HG03139 (cell line): ENCODE results near the gene TREM2.
"Not testable (repeated sequence)": the region's sequence is repeated elsewhere in the genome, so short reads cannot be mapped to it uniquely, and the experiment has no call there.

Experiments
- ATAC-seq: cut with Tn5 transposase; IDR thresholded peaks from one replicate; pipeline ENCODE4 v1.9.1; 2021; ENCODE audit not compliant: unreplicated experiment

The TREM2 gene

DNA sequence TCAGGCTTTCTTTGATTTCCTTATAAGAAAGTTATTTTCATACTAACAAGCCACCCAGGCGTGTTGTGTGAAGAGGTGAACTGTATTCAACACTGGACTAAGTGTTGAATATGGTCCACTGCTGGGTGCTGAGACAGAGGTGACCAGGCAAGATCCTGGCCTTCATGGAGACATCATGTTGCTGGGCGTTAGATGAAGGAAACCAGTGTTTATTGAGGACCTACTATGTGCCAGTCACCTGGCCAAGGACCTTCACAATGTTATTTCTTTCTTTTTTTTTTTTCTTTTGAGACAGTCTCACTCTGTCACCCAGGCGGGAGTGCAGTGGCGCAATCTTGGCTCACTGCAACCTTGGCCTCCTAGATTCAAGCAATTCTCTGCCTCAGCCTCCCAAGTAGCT is 6.9 kb downstream of the TREM2 start:
- ATAC-seq: no peak

DNA sequence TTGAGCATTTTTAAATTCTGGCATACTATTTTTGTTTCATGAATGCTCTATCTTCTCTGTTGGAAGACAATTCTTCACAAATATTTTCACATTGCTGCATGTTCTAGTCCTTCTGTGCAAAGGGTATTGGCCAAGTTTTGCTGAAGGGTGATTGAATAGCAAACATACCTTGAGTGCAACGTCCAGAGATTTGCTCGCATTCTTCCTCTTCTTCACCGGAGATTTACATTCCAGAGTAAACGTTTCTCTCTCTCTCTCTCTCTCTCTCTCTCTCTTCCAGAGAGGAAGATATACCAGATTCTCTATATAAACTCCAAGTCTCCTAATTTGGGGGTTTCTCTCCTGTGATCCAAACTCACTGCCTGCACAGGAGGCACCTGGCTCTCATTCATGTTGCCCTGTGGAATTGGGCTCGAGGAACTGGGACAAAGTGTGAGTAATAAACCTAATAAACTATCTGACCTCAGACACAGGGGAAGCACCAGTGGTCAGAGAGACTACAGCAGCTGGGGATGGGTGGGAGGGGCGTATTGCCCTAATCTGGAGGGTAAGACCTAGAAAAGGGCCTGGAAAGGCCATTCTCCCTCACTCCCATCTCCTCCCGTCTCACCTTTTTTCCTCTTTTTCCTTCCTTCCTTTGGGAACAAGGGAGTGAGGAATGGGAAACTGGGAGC is 7.6 kb downstream of the TREM2 start:
- no peak for ATAC-seq

DNA sequence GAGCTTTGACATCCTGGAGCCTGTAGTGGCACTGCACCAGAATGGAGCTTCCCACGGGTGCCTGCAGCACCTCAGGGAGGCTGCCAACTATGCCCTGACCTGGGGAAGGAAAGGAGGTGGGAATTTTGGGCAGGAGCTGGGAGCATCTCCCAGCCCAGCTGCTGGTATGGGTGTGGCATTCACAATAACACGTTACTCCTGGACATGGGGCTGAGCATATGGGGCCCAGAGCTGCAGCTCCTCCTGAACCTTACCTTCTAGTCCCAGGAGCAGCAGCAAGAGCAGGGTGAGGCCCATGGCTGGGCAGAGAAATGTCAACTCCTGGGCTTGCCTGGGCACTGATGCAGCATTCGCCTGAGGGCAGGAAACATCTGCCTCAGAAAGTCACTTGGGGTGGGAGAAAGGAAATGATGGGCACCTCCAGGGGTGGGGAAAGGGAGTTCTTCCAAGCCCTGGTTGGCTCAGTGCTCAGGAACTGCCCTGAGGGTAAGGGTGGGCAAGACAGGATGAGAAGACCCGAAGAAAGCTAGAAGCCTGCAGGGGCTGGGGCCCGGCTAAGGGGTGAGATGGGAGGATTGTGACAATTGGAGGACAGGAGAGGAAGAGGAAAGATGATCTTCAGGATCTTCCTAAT is 8.8 kb downstream of the TREM2 start, which contains the start of gene TREML1:
TREML1 (minus strand) TSS at position 356 of the 634 bp plus-strand sequence; CDS start at position 297, 59 bp downstream.
- ATAC-seq: no peak

DNA sequence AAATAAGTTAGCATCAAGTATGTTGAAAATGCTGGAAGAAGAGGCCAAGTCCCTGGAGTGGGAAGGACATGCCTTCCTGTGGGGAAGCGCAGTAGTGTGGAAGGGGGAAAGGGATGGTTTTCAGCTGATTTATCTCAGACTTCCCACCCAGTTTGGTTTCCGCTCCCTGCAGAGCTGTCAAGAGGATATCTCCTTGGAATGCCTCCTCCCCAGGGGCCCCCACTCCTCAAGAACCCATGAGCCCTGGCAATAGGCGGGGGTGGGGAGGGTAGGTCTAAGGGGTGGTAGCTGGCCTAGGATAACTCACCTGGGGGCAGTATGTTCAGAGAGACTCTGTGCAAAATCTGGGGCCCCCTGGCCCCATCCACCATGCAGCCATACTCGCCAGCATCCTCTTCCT is 9.5 kb downstream of the TREM2 start:
- no peak for ATAC-seq

DNA sequence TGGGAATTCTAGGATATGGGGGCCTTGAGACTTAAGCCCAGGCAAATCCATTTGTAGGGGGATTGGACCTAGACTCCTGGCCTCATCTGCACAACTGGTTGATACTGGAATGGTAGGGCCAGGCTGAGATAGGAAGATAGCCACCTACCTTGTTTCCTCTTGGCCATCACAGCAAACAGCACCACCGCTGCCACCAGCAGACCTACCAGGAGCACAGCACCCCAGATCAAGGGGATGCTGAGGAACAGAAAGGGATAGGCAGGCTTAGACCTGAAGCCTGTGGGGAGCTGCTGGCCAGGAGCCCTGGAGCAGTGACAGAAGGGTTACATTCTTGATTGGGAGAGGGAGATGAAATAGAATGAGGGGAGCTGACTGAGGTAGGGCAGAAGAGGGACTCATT is 12.2 kb downstream of the TREM2 start:
- ATAC-seq: no peak

DNA sequence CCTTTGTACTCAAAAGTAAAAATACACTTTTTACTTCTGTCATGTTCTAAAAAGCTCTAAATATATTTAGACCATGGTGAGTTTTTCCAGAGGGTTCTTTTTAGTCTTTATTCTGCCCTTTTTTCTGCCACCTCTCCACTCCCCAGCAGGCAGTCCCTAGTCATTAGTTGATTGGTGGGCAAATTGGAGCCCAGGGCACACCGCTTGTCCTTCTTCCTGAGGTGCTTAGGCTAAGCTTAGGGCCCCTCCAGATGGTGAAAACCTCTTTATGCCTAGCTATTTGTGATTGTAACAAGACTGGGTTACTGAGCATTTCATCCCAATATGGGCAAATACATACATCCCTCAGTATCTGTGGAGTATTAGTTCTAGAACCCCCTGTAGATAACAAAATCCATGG is 15.0 kb downstream of the TREM2 start:
- ATAC-seq: no peak

DNA sequence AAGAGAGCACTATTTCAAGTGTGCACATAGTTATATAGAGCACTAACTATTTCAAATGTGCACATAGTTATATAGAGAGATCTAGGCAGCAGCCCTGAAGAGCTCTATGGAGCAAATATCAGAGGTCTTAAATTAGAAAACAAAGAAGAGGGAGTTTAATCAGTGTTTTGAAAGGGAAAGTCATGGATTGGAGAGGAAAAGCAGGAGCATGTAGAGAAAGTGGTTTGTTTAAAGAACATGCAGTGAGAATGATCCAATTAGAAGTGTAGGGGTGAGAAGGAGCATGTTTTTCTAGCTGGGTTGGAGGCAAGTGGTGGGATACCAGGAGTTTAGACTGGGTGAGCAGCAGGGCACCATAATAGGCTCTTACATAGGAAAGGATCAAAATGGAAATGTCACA is 26.0 kb downstream of the TREM2 start:
- no peak for ATAC-seq

DNA sequence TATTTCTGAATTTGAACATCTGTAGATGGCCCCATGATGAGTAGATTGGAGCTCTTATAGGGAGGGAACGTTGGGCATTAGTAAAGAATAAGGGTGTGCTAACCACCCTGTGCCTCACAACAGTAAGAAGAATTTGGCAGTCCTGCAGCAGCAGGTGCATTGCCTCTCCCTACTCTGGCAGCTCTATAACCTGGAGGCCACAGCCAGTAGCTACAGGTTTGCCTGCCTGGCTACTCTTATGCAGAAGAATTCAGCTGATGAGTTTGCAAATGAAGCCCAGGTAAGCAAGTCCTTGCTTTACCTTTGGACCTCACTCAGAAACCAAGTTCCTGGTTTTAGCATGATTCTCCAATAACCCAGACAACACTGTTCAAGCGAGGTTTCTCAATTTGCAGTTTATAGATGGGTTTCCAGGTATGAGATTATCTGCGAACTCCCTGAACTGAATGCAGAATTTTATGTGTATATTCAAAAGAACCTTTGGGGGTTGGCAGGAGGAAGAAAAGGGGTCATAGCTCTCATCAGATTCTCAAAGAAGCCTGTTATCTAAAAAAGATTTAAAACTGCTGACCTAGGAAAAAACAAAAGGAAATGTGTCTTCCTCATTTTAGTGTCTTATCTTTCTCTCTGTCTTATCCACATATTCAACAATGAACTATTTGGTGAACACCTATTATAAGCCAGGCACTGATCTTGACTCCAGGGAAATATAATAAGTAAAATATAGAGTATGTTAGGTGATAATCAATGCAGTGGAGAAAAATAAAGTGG is 27.7 kb downstream of the TREM2 start:
- no peak for ATAC-seq

DNA sequence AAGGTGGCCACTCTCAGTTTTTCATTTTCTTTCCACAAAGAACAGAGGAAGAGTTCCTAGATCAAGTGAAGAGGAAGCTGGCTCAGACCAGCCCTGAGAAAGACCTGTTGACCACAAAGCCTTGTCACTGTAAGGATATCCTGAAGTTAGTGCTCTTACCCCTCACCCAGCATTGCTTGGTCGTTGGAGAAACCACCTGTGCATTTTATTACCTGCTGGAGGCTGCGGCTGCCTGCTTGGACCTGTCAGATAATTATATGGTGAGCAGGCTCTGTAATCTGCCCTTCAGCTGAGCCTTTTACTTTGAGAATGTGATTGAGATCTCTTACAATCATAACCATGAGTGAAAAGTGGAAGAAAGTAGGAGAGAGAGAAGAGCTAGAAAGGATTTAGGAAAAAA is 30.7 kb downstream of the TREM2 start:
- no peak for ATAC-seq

DNA sequence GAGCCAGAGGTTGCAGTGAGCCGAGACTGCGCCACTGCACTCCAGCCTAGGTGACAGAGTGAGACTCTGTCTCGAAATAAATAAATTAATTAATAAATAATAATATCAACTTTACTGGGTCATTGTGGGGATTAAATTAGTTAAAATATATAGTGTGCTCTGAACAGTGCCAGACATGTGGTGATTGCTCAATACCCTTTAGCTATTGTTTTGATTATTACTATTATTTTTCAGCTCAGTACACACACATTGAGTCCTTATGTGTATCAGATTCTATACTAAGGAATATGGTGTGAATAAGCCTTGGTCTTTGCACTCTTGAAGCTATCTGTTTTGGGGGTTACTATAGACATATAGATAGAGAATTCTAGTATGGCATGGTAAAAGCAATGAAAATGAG is 37.6 kb downstream of the TREM2 start:
- no peak for ATAC-seq

DNA sequence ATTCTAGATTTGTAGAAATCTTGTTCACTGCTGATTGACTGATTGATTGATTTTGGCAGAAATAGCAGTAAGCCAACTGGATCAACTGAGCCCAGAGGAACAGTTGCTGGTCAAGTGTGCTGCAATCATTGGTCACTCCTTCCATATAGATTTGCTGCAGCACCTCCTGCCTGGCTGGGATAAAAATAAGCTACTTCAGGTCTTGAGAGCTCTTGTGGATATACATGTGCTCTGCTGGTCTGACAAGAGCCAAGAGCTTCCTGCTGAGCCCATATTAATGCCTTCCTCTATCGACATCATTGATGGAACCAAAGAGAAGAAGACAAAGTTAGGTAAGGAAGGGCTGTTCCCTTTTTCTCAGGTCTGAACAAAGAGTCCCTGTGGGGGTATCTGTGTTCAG is 40.0 kb downstream of the TREM2 start:
- no peak for ATAC-seq

DNA sequence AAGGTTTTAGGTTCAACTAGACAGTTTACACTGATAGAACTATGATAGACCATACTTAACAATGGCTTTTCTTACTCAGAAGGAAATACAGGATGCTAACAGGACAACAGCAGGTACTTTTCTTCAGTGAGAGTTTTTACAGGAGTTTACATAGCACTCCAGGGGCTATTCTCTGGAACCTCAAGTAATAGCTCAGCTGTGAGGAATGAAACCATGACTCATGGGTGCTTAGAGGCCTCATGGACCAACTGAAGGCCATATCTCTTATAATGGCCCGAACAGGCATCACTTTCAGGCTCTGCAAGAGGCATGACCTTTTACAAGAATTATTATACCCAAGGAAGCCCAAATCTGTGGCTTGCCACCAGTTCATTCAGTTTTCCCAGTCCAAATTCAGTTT is 40.5 kb downstream of the TREM2 start:
- ATAC-seq: no peak

DNA sequence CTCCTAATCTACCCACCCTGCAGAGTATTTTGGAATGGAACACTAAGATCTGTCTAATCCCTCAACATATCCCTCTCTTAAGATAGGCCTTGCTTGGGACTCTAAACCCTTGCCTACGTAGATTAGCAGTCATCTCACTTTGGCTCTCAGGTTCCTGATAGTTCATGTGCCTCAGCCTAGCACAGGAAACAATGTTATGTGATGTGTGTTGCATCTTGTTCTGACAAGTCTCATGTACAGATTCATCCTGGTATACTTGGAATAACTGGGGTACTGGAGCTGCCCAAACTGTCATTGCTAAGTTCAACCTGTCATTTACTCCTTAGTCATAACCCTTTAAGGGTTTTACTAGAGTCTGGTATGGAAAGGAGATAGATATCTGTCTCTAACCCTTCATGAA is 42.9 kb downstream of the TREM2 start:
- no peak for ATAC-seq

DNA sequence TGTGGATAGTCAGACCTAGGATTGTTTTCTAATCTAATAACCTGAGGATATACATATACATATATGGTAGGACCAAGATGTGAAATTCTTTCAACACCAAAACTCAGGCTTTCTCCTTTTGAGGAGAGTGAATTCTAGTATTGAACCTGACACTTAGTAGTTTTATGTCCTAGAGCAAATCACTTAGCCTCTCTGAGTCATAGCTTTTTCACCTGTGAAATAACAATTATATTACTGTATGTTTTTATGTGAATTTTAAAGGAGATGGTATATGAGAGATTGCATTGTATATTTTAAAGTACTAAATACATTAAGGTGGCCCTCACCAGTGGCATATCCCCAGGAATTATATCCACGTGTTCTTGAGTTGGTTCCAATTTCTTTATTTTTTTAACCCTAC is 43.4 kb downstream of the TREM2 start:
- no peak for ATAC-seq

DNA sequence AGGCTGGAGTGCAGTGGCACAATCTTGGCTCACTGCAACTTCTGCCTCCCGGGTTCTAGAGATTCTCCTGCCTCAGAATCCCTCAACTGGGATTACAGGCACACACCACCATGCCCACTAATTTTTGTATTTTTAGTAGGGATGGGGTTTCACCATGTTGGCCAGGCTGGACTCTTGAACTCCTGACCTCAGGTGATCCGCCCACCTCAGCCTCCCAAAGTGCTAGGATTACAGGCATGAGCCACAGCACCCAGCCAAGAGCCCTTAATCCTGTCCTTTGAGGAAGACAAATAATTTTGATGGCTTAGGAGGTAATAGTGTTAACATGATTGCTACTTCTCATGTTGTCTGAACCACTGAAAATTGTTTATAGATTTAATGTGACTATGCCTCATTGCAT is 47.9 kb downstream of the TREM2 start:
- ATAC-seq: not testable (repeated sequence)

DNA sequence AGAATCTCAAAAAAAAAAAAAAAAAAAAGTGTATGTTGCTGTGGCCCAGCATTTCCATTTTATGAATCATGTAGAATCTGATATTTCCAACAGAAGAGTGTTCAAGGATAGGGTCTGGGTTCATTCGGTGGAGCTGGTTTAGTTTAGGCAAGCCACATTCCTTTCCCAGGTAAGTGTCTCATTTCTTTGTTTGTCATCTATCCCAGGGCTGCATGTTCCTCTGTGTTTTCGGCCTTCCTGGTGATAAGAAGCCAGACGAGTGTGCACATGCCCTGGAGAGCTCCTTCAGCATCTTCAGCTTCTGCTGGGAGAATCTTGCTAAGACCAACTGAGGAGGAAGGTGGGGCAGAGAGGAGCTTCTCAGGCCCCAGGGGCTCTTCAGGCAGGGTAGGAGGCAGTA is 51.9 kb downstream of the TREM2 start:
- ATAC-seq: no peak
